Activated naive CD4-positive, alpha-beta T cell treated with anti-CD3 and anti-CD28 coated beads for 36 hours (primary cell): ENCODE results near the gene KISS1R. TPM values are rescaled to one million over a fixed set of nuclear protein-coding genes. Genes with fewer than 3 reads are reported as not detected.

Source experiments
- CTCF ChIA-PET: fragments of 350-600 bp; sonication (Branson Sonifier 250); formaldehyde crosslinking; loops from one replicate; lab custom pipeline; 2021; ENCODE audit warnings: antibody characterized with exemption; lab: Charles Lee
- DNase-seq: peaks from one replicate; pipeline ENCODE4 v3.0.0-alpha.2; 2020
- H3K27ac Mint-ChIP-seq: one replicate; pipeline ENCODE4 v1.8.0; 2021; ENCODE audit warnings: mild to moderate bottlenecking, mixed read lengths
- H3K27me3 Mint-ChIP-seq: one replicate; pipeline ENCODE4 v1.8.0; 2021; ENCODE audit warnings: low read depth, mixed read lengths
- H3K36me3 Mint-ChIP-seq: one replicate; pipeline ENCODE4 v1.8.0; 2021; ENCODE audit warnings: low read depth, mixed read lengths
- H3K4me1 Mint-ChIP-seq: one replicate; pipeline ENCODE4 v1.8.0; 2021; ENCODE audit warnings: low read depth, mixed read lengths
- H3K4me3 Mint-ChIP-seq: one replicate; pipeline ENCODE4 v1.8.0; 2021; ENCODE audit warnings: mild to moderate bottlenecking, moderate library complexity, mixed read lengths
- H3K9me3 Mint-ChIP-seq: one replicate; pipeline ENCODE4 v1.8.0; 2021; ENCODE audit warnings: mixed read lengths
- intact Hi-C: fragments of 100-400 bp; cut with micrococcal nuclease; formaldehyde crosslinking; loops from one replicate; pipeline ENCODE4 v1.15.1; 2023
- total RNA-seq, 2 experiments: library from RNA; stranded (reverse); gene quantifications; one replicate each; pipeline ENCODE4 v1.2.3, GENCODE V29; 2021

KISS1R gene
- total RNA-seq, 2 experiments from 2014 or later, result 5.3 to 6.6 TPM

DNA sequence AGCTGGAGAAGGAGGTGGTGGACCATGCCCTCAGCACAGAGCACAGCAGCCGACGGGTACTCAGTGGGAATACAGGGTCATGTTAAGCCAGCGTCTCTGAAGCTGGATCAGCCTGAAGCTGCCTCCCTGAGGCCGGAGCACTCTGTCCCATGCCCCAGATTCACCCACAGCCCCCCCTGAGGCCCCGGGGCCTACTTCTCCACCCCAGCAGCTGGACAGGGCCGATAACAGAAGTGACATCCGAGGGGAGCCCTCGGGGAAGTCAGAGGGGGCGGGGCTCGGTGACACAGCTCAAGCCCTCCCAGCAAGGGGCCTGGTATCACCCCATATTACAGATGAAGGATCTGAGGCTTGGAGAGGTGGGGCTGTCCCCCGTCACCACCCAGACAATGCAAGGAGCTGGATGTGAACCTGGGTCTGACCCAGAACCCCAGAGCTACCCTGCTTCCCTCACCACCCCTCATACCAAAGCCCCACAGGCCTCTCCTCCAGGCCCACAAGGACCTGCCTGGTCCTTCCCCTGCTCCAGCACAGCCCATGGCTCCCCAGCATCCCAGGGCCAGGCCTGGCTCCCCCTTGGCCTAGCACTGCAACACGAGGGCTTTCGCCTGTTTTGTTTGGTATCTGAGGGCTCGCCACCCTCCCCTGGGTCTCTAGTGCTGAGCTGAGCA, 9.8 kb upstream of the KISS1R start:
- Mint-ChIP-seq H3K4me1 (peaks cover 72% of the 10 kb centered on the region), H3K27ac (peak overlapping the region; percentile 97), H3K36me3 (peaks cover 15% of the 10 kb centered on the region), H3K4me3 (peak overlapping the region; percentile 41), H3K9me3 (no peaks in the 10 kb centered on the region), H3K27me3 (no peaks in the 10 kb centered on the region)
- peak; percentile 88 for DNase-seq
- intact Hi-C loops, result loop anchor here (2.0 to 5.0 kb wide), 4 partner anchors 35 to 345 kb away; partner anchors contain the start of gene GPX4
- CTCF ChIA-PET, result interaction anchor here (0.7 to 3.8 kb wide), 4 partner anchors 13 to 44 kb away, joined by 3 to 17 read pairs (median 3); partner anchors contain the start of genes MED16 and RNU6-9

DNA sequence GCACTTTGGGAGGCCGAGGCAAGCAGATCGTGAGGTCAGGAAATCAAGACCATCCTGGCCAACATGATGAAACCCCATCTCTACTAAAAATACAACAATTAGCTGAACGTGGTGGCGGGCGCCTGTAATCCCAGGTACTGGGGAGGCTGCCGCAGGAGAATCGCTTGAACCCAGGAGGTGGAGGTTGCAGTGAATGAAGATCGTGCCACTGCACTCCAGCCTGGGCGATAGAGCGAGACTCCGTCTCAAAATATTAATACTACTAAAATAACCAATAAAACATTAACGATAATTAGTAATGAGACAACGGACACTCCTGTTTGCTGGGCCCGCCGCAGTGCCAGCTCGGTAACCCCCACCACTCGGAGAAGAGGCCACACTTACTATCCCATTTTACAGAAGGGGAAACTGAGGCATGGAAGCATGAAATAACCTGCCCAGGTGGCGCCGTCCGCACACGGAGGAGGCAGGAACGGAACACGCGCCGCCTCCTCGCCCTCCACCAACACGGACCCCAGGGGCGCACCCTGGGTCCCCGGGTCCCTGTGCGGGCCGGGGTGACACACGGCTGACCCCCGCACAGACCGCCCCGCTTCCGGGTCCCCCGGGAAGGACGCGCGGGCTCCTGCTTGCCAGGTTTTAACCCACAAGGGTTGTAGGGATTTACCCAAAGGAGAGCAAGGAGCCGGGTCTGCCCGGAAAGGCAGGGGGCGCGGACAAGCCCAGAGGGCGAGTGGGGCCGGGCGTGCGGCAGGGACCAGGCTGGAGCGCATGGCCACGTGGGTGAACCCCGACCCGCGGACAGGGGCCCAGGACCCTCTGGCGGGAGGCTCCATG, 5.7 kb upstream of the KISS1R start:
- Mint-ChIP-seq H3K4me1 (peaks cover 50% of the 10 kb centered on the region), H3K27ac (peak overlapping the region; percentile 86), H3K9me3 (no peaks in the 10 kb centered on the region), H3K4me3 (peak overlapping the region; percentile 68), H3K27me3 (no peaks in the 10 kb centered on the region), H3K36me3 (peaks cover 7% of the 10 kb centered on the region)
- no peak for DNase-seq
- CTCF ChIA-PET, result no interaction called here
- intact Hi-C loops, result no loop called here

DNA sequence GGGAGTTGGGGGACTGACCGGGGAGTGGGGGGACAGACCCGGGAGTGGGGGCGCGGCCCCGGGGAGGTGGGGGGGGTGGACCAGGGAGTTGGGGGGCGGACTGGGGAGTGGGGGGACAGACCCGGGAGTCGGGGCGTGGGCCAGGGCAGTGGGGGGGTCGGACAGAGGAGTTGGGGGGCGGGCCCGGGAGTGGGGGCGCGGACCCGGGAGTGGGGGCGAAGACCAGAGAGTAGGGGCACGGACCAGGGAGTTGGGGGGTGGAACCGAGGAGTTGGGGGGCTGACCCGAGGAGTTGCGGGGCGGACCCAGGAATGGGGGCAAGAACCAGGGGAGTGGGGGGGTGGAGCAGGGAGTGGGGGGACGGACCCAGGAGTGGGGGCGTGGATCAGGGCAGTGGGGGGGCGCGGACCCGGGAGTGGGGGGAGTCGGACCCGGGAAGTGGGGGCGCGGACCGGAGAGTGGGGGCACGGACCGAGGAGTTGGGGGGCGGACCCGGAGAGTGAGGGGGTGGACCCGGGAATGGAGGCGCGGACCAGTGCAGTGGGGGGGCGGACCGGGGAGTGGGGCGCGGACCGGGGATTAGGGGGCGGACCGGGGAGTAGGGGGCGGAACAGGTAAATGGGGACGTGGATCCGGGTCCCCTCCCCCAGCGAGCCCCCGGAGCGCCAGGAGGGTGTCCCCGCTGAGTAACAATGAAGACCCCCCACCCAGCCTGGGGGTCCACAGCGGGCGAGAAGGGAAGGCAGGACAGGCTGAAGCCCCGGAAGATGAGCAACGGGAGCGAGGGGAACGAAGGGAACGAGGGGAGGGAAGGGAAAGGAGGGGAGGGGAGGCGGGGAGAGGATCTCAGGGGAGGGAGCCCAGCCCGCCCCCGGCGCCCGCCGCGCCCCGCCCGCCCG, 4.7 kb upstream of the KISS1R start:
- intact Hi-C loops, result loop anchor here (1.0 kb wide), 1 partner anchor 19 kb away; the partner anchor contains the start of genes MED16 and RNU6-9
- Mint-ChIP-seq H3K27ac (peak overlapping the region; percentile 85), H3K4me1 (peaks cover 40% of the 10 kb centered on the region), H3K36me3 (peaks cover 5% of the 10 kb centered on the region), H3K4me3 (peak overlapping the region; percentile 84), H3K27me3 (no peaks in the 10 kb centered on the region), H3K9me3 (no peaks in the 10 kb centered on the region)
- CTCF ChIA-PET, result no interaction called here
- peak; percentile 38 for DNase-seq

DNA sequence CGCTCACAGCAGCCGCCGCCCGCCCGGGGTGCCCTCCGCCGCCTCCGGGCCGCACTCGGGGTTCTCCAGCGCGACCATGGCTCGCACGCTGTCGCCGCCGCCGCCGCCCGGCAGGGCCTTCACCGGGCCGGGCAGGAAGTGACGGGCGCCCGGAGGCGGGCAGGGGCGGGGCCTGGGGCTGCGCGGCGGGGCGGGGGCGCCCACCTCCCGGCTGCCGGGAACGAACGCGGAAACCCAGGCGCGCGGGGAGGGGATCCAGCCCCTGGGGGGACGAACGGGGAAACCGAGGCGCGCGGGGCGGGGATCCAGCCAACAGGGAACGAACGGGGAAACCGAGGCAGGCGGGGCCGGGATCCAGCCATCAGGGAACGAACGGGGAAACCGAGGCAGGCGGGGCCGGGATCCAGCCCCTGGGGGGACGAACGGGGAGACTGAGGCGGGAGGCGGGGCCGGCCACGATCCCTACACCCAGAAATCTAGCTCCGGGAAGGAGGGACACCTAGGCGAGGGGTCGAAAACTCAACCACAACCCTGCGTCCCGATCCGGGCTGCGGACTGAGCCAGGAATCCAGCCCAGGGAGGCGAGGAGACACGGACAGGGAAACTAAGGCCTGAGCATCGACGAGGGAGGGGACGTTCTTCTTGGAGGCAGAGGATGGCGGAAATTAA, 3.9 kb upstream of the KISS1R start, which contains the start of gene R3HDM4:
R3HDM4 (minus strand) TSS at position 140 of the 669 bp plus-strand sequence; CDS start at position 78, 62 bp downstream.
- H3K4me3 Mint-ChIP-seq, result peak within 1 kb of the TSS; percentile 84
- intact Hi-C loops, result loop anchor here (1.0 kb wide), 1 partner anchor 20 kb away; the partner anchor contains the start of genes MED16 and RNU6-9
- CTCF ChIA-PET, result interaction anchor here (3.9 kb wide), 1 partner anchor 49 kb away, joined by 21 read pairs; no protein-coding TSS in a partner anchor

GRCh38 chr19:916645-917322, 349 bp upstream of the KISS1R start:
- H3K27ac Mint-ChIP-seq, result no peak overlapping the region
- H3K27me3 Mint-ChIP-seq, result peaks cover 2% of the 10 kb centered on the region
- peak overlapping the region; percentile 36 for H3K4me3 Mint-ChIP-seq
- peak; percentile 55 for DNase-seq
- CTCF ChIA-PET, result interaction anchor here (3.9 kb wide), 1 partner anchor 53 kb away, joined by 21 read pairs; no protein-coding TSS in a partner anchor
- no peaks in the 10 kb centered on the region for H3K36me3 Mint-ChIP-seq
- H3K9me3 Mint-ChIP-seq, result no peaks in the 10 kb centered on the region
- intact Hi-C loops, result loop anchor here (1.0 to 5.0 kb wide), 2 partner anchors 53 to 344 kb away; partner anchors contain the start of gene BSG
- peaks cover 22% of the 10 kb centered on the region for H3K4me1 Mint-ChIP-seq

More for the DNA sequence above, 3.9 kb upstream of the KISS1R start, which contains the start of gene R3HDM4:
- peak within 1 kb of the TSS; percentile 95 for H3K27ac Mint-ChIP-seq
- peaks cover 2% of the 10 kb centered on the region for H3K27me3 Mint-ChIP-seq
- peaks cover 5% of the 10 kb centered on the region for H3K36me3 Mint-ChIP-seq
- H3K4me1 Mint-ChIP-seq, result peaks cover 34% of the 10 kb centered on the region
- no peaks in the 10 kb centered on the region for H3K9me3 Mint-ChIP-seq
- peak; percentile 88 for DNase-seq

- H3K9me3 Mint-ChIP-seq, result no peaks in the 10 kb centered on the region
- CTCF ChIA-PET, result interaction anchor here (8.3 kb wide), 1 partner anchor 65 kb away, joined by 102 read pairs; the partner anchor contains the start of gene WDR18
- H3K4me1 Mint-ChIP-seq, result peaks cover 24% of the 10 kb centered on the region
- peaks cover 2% of the 10 kb centered on the region for H3K27me3 Mint-ChIP-seq
- no peak overlapping the region for H3K27ac Mint-ChIP-seq
- H3K36me3 Mint-ChIP-seq, result no peaks in the 10 kb centered on the region
- H3K4me3 Mint-ChIP-seq, result peak overlapping the region; percentile 70
- DNase-seq, result no peak
- intact Hi-C loops, result loop anchor here (1.0 to 5.0 kb wide), 2 partner anchors 9 to 346 kb away; partner anchors contain the start of gene BSG
These were observed 962 bp downstream of the KISS1R start for GRCh38 chr19:918152-918437.

DNA sequence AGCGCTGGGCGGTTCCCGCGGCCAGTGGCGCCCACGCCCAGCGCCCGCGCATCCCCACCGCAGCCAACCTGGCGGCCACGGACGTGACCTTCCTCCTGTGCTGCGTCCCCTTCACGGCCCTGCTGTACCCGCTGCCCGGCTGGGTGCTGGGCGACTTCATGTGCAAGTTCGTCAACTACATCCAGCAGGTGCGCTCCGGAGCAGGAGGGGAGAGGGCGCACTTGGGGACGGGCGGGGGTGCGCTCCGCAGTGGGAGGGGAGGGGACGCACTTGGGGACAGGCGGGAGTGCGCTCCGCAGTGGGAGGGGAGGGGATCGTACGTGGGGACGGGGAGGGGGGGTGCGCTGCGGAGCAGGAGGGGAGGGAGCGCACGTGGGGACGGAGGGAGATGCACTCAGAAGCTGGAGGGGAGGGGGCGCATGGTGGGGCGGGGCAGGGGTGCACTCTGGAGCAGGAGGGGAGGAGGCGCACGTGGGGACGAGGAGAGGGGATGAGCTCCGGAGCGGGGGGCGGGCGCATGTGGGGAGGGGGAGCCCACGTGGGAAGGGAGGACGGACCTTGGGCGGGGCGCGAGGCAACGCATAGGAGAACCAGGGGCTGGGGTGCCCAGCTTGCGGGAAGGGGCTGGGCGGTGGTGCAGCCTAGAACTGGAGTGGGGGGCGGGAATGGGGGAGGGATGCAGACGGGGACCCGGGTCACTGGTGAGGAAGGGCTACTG, 1.5 kb downstream of the KISS1R start:
- intact Hi-C loops, result loop anchor here (1.0 to 5.0 kb wide), 2 partner anchors 9 to 346 kb away; partner anchors contain the start of gene BSG
- Mint-ChIP-seq H3K27ac (no peak overlapping the region), H3K36me3 (no peaks in the 10 kb centered on the region), H3K27me3 (peaks cover 2% of the 10 kb centered on the region), H3K4me1 (peaks cover 24% of the 10 kb centered on the region), H3K9me3 (no peaks in the 10 kb centered on the region), H3K4me3 (peak overlapping the region; percentile 70)
- DNase-seq, result peak; percentile 52
- CTCF ChIA-PET, result interaction anchor here (0.8 to 8.3 kb wide), 3 partner anchors 53 to 65 kb away, joined by 3 to 102 read pairs (median 23); partner anchors contain the start of gene WDR18

GRCh38 chr19:919199-920050, 2.3 kb downstream of the KISS1R start:
- intact Hi-C loops, result loop anchor here (1.0 to 5.0 kb wide), 4 partner anchors 122 to 347 kb away; partner anchors contain the start of genes ATP5F1D, BSG, PTBP1 and RNF126
- Mint-ChIP-seq H3K4me3 (peak overlapping the region; percentile 70), H3K4me1 (peaks cover 24% of the 10 kb centered on the region), H3K27me3 (peaks cover 2% of the 10 kb centered on the region), H3K36me3 (no peaks in the 10 kb centered on the region), H3K9me3 (no peaks in the 10 kb centered on the region), H3K27ac (no peak overlapping the region)
- peak; percentile 56 for DNase-seq
- CTCF ChIA-PET, result interaction anchor here (0.8 to 8.3 kb wide), 5 partner anchors 12 to 204 kb away, joined by 3 to 102 read pairs (median 3); partner anchors contain the start of gene WDR18

DNA sequence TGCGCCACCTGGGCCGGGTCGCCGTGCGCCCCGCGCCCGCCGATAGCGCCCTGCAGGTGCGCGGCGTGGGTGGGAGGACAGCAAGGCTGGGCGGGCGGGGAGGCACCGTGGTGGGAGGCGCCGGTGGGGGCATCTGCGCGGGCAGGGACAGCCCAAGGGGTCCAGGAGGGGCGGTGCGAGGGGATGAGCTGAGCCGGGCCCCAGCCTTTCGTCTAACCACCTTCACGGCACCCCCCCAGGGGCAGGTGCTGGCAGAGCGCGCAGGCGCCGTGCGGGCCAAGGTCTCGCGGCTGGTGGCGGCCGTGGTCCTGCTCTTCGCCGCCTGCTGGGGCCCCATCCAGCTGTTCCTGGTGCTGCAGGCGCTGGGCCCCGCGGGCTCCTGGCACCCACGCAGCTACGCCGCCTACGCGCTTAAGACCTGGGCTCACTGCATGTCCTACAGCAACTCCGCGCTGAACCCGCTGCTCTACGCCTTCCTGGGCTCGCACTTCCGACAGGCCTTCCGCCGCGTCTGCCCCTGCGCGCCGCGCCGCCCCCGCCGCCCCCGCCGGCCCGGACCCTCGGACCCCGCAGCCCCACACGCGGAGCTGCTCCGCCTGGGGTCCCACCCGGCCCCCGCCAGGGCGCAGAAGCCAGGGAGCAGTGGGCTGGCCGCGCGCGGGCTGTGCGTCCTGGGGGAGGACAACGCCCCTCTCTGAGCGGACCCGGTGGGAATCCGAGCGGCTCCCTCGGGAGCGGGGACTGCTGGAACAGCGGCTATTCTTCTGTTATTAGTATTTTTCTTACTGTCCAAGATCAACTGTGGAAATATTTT, 3.1 kb downstream of the KISS1R start:
- H3K4me3 Mint-ChIP-seq, result peak overlapping the region; percentile 74
- peaks cover 2% of the 10 kb centered on the region for H3K27me3 Mint-ChIP-seq
- intact Hi-C loops, result loop anchor here (1.0 to 5.0 kb wide), 3 partner anchors 123 to 321 kb away; partner anchors contain the start of genes ATP5F1D, PTBP1 and RNF126
- CTCF ChIA-PET, result interaction anchor here (0.7 to 8.3 kb wide), 6 partner anchors 13 to 203 kb away, joined by 3 to 102 read pairs (median 3); partner anchors contain the start of gene WDR18
- peak overlapping the region; percentile 73 for H3K27ac Mint-ChIP-seq
- no peaks in the 10 kb centered on the region for H3K9me3 Mint-ChIP-seq
- no peaks in the 10 kb centered on the region for H3K36me3 Mint-ChIP-seq
- DNase-seq, result peak; percentile 63
- H3K4me1 Mint-ChIP-seq, result peaks cover 22% of the 10 kb centered on the region
